Breast epithelium (tissue), 4 donors: ENCODE results near the gene CCDC171. TPM values are rescaled to one million over a fixed set of nuclear protein-coding genes. Genes with fewer than 3 reads are reported as not detected.

Experiments used
- DNase-seq, 2 donors: peaks; one replicate each; pipeline ENCODE4 v3.0.0-alpha.2; 2019; ENCODE audit warnings: low spot score in 2 of 2
- H3K27ac ChIP-seq, 2 donors: fragments of 200-600 bp; sonication (generic) in 1 of 2; one replicate each; pipeline ENCODE4 v1.5.1; 2016 to 2019; ENCODE audit warnings: mild to moderate bottlenecking in 1 of 2
- H3K27me3 ChIP-seq, 2 donors: fragments of 200-600 bp; sonication (generic) in 1 of 2; one replicate each; pipeline versions ENCODE4 v1.5.1 to v1.6.0; 2017 to 2019; ENCODE audit warnings: control low read depth in 1 of 2, mild to moderate bottlenecking in 1 of 2
- H3K36me3 ChIP-seq: fragments of 200-600 bp; one replicate; pipeline ENCODE4 v1.5.1; 2019
- H3K4me1 ChIP-seq, 2 donors: fragments of 200-600 bp; sonication (generic); one replicate each; pipeline ENCODE4 v1.5.1; 2016 to 2019; ENCODE audit warnings: control low read depth in 1 of 2
- H3K4me3 ChIP-seq, 3 donors: fragments of 200-600 bp; sonication (generic); 1 replicate in 2 of 3; 2 replicates in 1 of 3; pipeline ENCODE4 v1.5.1; 2016 to 2019; ENCODE audit warnings: mild to moderate bottlenecking in 3 of 3, moderate library complexity in 2 of 3
- H3K9me3 ChIP-seq, 2 donors: fragments of 200-600 bp; sonication (generic) in 1 of 2; one replicate each; pipeline ENCODE4 v1.5.1; 2016 to 2019; ENCODE audit warnings: control low read depth in 1 of 2
- POLR2A ChIP-seq: fragments of 450-650 bp; IDR thresholded peaks from one replicate; pipeline ENCODE4 v1.6.1; 2016; ENCODE audit warnings: antibody characterized with exemption, mild to moderate bottlenecking, moderate library complexity
- POLR2AphosphoS5 ChIP-seq, 3 donors: sonication (generic); formaldehyde crosslinking; IDR thresholded peaks; one replicate each; pipeline ENCODE4 v1.6.1; 2017; ENCODE audit warnings: antibody characterized with exemption in 3 of 3
- intact Hi-C: fragments of 100-400 bp; cut with DNase I; formaldehyde crosslinking; loops from one replicate; pipeline ENCODE4 v1.15.1; 2023; ENCODE audit warnings: low total_unique reads
- total RNA-seq, 3 donors: library from RNA; depleted of rRNA; stranded (reverse); fragments of >200 nt; gene quantifications; one replicate each; pipeline ENCODE4 v1.1.0, GENCODE V29; 2016
- TF ChIP-seq, protein P1 (sequence below), 3 donors: fragments of 450-650 bp; IDR thresholded peaks; one replicate each; pipeline ENCODE4 v1.5.1; 2016 to 2017; ENCODE audit warnings: antibody characterized with exemption in 3 of 3, mild to moderate bottlenecking in 3 of 3, moderate library complexity in 3 of 3

CCDC171 gene
- total RNA-seq, 3 donors from 2014 or later, result 4.8 to 8.8 (median 5.6) TPM

DNA sequence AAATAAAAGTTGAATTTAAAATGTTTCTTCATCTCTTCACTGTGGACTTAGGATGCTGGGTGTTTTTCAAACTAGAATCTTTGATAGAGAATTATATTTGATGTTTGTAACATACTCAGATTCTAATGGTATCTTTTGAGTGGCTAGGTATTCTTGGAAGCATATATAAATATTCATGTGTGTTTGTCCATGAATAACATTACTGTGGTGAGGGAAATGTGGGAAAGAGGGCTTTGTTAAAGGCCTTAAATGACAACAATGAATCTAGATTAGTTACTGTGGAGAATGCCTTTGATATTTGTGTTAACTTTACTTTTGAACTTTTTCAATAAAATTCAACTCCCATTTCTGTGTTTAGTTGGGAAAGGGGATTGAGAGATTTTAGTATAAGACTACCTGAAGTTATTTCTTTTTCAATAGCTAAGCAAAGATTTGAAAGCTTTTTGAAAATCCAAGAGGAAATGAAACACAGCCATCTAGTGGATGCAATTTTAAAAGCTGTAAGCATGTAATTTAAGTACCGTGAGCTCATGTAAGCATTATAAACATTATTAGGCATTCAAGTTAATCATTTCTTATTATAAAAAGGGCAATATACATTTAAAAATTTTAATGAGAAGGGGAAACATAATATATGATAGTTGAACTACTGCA is 69.6 kb downstream of the CCDC171 start:
- H3K27me3 ChIP-seq, result no peaks in the 10 kb centered on the region
- no peak for DNase-seq
- intact Hi-C loops, result no loop called here
- TF ChIP-seq POLR2AphosphoS5 (IDR thresholded peaks at IDR 0.05) (no peak), POLR2A (no peak)
- TF ChIP-seq, protein P1, sequence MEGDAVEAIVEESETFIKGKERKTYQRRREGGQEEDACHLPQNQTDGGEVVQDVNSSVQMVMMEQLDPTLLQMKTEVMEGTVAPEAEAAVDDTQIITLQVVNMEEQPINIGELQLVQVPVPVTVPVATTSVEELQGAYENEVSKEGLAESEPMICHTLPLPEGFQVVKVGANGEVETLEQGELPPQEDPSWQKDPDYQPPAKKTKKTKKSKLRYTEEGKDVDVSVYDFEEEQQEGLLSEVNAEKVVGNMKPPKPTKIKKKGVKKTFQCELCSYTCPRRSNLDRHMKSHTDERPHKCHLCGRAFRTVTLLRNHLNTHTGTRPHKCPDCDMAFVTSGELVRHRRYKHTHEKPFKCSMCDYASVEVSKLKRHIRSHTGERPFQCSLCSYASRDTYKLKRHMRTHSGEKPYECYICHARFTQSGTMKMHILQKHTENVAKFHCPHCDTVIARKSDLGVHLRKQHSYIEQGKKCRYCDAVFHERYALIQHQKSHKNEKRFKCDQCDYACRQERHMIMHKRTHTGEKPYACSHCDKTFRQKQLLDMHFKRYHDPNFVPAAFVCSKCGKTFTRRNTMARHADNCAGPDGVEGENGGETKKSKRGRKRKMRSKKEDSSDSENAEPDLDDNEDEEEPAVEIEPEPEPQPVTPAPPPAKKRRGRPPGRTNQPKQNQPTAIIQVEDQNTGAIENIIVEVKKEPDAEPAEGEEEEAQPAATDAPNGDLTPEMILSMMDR (IDR thresholded peaks at IDR 0.05), result no peak
- no peak overlapping the region for H3K27ac ChIP-seq
- H3K4me3 ChIP-seq, result no peak overlapping the region
- no peaks in the 10 kb centered on the region for H3K4me1 ChIP-seq
- no peaks in the 10 kb centered on the region for H3K36me3 ChIP-seq
- H3K9me3 ChIP-seq, result no peaks in the 10 kb centered on the region

DNA sequence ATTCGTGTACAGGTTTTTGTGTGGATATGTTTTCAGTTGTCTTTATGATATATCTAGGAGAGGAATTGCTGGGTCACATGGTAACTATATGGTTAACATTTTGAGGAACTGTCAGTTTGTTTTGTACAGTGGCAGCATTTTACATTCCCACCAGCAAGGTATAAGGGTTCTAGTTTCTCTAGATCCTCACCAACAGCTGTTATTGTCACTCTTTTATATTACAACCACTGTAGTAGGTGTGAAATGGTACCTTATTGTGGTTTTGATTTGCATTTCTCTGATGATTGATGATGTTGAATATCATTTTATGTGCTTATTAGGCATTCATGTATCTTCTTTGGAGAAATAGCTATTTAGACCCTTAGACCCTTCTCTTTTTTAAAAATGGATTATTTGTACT is 82.9 kb downstream of the CCDC171 start:
- H3K4me3 ChIP-seq, result no peak overlapping the region
- intact Hi-C loops, result no loop called here
- no peaks in the 10 kb centered on the region for H3K27me3 ChIP-seq
- H3K36me3 ChIP-seq, result no peaks in the 10 kb centered on the region
- no peaks in the 10 kb centered on the region for H3K4me1 ChIP-seq
- no peak for DNase-seq
- no peak overlapping the region for H3K27ac ChIP-seq
- H3K9me3 ChIP-seq, result no peaks in the 10 kb centered on the region
- no peak for TF ChIP-seq POLR2AphosphoS5 (IDR thresholded peaks at IDR 0.05)

DNA sequence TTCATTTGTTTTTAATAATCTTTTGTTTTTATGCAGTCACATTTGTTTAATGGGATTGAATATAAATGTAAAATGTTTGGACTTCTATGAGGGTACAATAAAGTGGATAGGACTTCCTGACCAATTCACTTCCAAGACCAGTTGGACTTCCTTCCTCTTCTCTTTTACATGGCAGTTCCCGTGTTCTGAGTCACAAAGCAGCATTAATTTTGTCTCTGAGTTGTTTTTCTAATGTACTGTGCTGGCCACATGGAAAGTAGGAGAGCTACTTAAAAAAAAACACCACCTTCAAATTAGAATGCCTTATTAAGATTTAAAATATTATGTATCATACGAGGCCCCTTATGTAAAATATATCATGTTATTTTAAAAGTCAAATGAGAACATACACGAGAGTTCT is 87.3 kb downstream of the CCDC171 start:
- no peak overlapping the region for H3K4me3 ChIP-seq
- no peak for DNase-seq
- TF ChIP-seq POLR2A (no peak), POLR2AphosphoS5 (IDR thresholded peaks at IDR 0.05) (no peak)
- TF ChIP-seq, protein P1 (IDR thresholded peaks at IDR 0.05), result no peak
- H3K27ac ChIP-seq, result no peak overlapping the region
- no peaks in the 10 kb centered on the region for H3K36me3 ChIP-seq
- intact Hi-C loops, result no loop called here
- no peaks in the 10 kb centered on the region for H3K4me1 ChIP-seq
- H3K27me3 ChIP-seq, result no peaks in the 10 kb centered on the region
- no peaks in the 10 kb centered on the region for H3K9me3 ChIP-seq

DNA sequence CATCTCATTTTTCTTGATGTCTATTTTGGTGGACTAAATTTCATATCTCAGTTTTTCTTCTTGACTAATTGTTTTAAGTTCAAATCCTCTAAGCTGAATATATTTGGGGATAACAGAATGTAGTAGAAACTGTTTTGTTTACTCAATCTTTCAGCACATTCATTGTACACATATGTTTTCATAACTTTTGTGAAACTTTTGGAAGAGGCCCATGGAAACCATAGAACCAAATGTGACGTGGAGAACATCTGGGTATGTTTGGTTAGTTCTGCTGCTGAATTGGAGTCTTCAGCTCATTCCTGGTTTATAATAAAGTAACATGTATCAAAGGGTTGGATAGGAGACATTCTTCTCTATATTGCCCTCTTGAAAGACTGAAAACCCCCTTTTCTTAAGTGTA is 88.4 kb downstream of the CCDC171 start:
- intact Hi-C loops, result no loop called here
- Histone ChIP-seq H3K27me3 (no peaks in the 10 kb centered on the region), H3K4me1 (no peaks in the 10 kb centered on the region), H3K9me3 (no peaks in the 10 kb centered on the region), H3K36me3 (no peaks in the 10 kb centered on the region), H3K4me3 (no peak overlapping the region), H3K27ac (no peak overlapping the region)
- TF ChIP-seq, protein P1 (IDR thresholded peaks at IDR 0.05), result no peak
- TF ChIP-seq POLR2A (no peak), POLR2AphosphoS5 (IDR thresholded peaks at IDR 0.05) (no peak)
- no peak for DNase-seq

DNA sequence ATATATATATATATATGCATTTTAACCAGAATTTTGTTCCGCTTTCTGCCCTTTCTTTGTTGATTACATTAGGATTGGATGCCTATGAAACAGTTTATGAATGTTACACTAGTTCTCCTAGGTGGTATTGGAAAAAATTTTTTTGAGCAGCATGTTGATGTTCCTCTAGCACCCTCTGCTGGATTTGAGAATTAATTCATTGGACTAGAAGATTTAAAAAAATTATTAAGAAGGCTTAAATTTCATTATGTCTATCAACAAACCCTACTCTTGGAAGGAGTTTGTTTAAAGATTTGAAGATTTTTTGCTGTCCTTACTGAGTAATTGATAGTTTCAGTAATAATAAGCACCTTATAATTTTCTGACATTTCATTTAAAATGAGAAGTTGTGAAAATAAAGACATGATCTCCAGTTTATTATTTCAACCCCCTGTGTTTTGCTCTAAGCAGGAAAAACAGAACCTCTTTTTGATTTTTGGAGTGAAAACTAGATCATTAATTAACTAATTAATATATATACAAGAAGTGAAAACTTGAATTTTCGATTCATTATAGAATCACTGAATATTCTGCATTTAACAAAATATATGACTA is 89.6 kb downstream of the CCDC171 start:
- intact Hi-C loops, result no loop called here
- DNase-seq, result no peak
- Histone ChIP-seq H3K27me3 (no peaks in the 10 kb centered on the region), H3K9me3 (no peaks in the 10 kb centered on the region), H3K27ac (no peak overlapping the region), H3K36me3 (no peaks in the 10 kb centered on the region), H3K4me1 (no peaks in the 10 kb centered on the region), H3K4me3 (no peak overlapping the region)
- TF ChIP-seq, protein P1 (IDR thresholded peaks at IDR 0.05), result peak in 1 of 3 donors; percentile 36
- TF ChIP-seq POLR2AphosphoS5 (IDR thresholded peaks at IDR 0.05), result no peak
